Retinal pigment epithelial cell (primary cell): ENCODE results near the gene MRPL53.

ENCODE experiments used
- DNase-seq: peaks from one replicate; pipeline ENCODE4 v3.0.0-alpha.2; 2010; ENCODE audit warnings: low read depth
- H3K4me3 ChIP-seq: 2 replicates; pipeline ENCODE4 v1.5.1; 2011; ENCODE audit warnings: mild to moderate bottlenecking, low read length, control low read depth, moderate library complexity
- TF ChIP-seq, protein P1 (sequence below): conservative IDR thresholded peaks from 2 replicates; pipeline ENCODE4 v1.5.1; 2011; ENCODE audit warnings: low read depth, low read length, control low read depth, inconsistent platforms

Gene MRPL53

DNA sequence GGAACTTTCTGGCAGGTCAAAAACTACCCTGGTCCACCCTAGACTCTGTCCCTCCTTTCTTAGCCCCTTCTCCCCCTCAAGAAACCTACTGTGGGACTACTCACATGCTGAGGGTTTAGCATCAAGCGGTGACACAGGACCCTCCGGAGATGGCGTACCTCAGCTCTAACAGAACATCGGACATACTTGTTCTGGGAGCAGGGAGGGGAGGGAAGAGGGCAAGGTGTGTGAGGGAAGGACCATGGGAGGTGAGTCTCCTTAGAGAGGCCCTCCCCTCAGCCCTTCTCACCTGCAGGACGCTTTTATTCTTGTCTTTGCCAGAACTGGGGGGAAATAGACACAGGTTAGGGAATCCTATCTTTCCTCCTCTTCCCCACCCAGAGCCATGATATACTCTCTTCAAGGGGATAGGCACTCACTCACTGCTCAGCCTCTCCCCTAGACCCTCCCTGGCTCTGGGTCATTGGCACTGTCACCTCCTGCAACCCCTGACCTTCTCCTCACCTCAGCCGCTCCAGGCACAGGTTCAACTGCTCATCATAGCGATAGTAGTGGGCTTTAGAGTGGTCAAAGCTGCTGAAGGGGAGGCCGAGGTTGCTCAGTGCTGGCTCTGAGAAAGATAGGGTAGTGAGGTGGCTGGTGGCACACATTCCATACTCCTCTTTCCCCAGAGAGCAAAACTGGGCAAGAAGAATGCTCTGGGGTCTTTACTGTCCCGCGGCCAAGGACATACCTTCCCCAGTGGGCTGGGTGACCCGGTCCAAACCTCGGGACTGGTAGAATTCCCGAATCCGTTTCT, 33.2 kb upstream of the MRPL53 start:
- TF ChIP-seq, protein P1, sequence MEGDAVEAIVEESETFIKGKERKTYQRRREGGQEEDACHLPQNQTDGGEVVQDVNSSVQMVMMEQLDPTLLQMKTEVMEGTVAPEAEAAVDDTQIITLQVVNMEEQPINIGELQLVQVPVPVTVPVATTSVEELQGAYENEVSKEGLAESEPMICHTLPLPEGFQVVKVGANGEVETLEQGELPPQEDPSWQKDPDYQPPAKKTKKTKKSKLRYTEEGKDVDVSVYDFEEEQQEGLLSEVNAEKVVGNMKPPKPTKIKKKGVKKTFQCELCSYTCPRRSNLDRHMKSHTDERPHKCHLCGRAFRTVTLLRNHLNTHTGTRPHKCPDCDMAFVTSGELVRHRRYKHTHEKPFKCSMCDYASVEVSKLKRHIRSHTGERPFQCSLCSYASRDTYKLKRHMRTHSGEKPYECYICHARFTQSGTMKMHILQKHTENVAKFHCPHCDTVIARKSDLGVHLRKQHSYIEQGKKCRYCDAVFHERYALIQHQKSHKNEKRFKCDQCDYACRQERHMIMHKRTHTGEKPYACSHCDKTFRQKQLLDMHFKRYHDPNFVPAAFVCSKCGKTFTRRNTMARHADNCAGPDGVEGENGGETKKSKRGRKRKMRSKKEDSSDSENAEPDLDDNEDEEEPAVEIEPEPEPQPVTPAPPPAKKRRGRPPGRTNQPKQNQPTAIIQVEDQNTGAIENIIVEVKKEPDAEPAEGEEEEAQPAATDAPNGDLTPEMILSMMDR = no peak
- peak overlapping the region; percentile 14 for H3K4me3 ChIP-seq
- DNase-seq = no peak

DNA sequence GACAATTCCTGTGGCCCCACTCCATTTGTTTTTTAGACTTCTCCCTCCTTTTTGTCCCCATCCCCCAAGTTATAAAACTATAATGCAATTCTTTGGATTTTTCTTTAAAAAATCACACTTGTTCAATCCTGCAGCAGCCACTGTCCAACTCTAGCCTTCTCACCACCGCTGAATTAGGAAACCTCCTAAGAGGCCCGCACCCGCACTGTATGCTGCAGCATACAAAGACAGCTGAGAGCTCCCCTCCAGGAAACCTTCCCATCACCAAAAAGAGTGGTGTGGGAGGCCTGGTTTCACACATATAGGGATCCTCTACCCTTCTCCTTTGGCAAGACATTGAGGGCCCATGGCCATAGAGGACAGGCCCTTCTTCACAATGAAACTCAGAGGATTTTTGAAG, 32.1 kb upstream of the MRPL53 start:
- no peak overlapping the region for H3K4me3 ChIP-seq
- DNase-seq = no peak
- TF ChIP-seq, protein P1 = no peak

DNA sequence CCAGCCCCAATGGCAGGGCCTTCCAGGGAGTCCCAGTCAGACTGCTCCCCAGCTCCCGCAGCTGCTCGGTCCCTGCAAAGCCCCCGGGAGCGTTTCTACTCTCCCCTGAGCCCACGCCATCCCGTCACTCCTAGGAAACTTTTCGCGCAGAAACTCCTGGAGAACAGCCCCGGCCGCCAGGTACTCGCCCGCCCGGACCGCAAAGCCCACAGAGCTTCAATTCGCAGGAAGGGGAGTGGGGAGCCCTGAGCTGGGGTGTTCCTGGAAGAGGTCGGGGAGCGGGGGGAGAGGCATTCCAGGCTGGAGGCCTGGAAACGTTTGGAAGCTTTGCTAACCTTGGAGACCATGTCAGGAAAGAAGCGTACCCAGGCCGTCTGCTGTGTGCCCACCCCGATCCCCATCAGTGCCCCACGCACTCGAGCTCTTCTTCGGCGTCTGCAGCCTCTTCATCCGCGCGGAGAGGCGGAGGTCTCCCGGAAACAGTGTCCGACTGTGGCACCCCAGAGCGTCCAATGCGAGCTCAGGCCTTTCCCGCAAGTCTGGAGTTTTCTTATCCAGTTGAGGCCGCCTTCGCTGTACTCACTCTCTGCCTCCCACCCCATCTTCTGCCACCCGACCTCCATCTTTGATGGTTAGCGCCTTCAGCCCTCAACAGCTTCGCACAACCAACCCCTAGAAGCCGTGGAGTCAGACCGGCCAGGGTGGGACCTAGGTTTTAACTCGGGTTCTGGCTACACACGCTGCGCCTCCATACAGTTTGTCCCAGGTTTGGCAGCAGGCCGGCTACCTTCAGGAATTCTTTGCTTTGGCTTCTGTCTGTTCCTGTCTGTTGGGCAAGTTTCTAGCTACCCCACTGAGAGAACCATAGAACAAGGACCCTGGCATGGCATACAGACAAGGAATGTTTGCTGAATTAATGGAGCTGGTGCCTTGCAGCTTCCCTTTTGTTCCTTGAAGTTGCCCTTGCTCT, 31.3 kb upstream of the MRPL53 start:
- TF ChIP-seq, protein P1 = no peak
- peak overlapping the region; percentile 62 for H3K4me3 ChIP-seq
- no peak for DNase-seq

DNA sequence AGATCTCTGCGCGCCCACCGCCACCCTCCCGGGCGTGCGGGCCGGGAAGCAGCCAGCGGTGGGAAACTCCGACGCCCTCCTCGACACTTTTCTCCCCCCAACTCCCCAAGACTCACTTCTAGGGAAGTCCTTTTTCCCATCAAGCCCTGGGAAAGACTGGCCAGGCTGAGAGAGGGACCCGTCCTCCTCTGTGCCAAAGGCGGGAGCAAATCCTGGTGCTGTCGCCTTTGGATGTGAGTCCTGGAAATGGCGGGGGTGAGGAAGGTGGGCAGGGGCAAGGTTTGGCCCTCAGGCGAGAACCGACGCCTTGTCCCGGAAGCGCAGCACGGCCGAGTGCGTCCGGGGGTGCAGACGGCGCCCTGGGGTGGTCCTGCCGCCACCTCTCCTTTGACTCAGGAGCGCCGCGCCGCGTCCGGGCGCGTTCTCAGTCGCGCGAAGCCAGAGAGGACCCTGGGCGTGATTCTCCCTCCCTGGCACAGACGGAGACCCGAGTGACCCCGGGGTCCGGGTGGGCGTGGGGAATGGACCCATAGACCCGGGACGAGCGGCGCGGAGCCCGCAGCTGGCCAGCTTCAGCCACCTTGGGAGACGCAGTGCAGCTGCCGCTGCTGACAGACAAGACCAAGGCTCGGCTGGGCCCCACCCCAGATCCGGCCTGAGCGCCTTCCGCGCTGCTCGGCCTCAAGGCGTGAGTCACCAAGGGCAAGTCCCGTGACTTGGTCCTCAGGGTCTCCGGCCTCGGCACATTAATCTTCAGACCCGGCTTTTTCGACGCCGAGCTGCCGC, 30.4 kb upstream of the MRPL53 start:
- DNase-seq = peak; percentile 46
- H3K4me3 ChIP-seq = peak overlapping the region; percentile 62
- TF ChIP-seq, protein P1 = peak; percentile 43

DNA sequence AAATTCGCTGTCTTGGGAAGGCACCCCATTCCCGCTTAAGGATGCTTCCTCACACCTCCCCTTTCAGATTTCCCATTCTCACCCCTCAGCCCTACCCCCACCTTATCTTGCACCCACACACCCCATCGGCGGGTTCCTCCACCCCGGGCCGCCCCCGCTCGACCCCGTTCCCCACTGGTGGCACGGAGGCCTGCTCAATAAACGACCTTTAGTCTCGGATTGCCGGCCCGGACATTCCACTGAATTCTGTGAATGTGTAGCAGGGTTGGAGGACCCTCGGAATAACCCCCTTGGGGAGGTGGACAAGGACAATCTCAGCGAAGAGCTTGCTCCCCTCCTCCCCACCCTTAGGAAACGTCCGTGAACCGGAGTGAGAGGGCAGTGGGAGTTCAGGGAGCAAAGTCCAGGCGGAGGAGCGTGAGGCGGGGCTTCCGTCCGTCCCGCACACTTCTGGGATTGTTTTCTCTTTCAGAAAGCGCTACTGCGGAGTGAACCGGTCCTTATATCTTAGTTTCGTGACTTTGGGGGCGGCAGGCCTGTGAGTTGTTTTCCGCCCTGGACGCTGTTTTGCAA, 29.8 kb upstream of the MRPL53 start:
- TF ChIP-seq, protein P1 = no peak
- H3K4me3 ChIP-seq = peak overlapping the region; percentile 62
- DNase-seq = no peak

DNA sequence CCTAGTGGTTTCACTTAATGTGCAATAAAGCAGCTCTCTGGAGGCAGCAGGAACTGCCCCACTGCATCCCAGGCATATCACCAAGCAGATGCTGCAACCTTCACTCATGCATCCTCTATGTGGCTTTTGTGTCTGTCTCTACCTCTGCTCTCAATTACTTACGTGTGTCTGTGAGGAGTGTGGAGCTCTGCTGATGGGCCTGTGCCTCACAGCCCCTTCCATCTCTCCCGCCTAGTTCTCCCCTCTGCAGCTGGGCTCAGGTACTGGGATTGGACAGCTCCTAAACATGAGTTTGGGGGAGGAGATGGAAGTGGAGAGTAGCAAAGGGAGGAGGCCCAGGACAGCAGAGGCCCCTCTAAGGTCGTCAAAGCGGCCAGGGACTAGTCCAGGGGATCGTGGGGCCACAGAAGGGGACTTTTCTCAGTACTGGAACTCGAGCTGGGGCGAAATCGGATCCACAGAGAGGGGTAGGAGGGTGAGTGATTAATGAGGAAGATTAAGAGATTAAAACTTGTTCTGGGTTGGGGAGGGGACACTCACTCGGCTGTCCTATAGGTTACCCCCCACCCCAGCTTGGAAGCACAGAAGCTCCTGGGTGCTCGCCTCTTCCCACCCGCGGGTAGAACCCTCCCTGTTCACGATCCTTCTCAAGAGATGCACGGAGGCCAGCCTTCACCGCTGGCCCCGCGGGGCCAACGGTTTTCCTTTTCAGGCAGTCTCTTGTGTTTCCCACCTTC, 29.0 kb upstream of the MRPL53 start:
- DNase-seq = no peak
- H3K4me3 ChIP-seq = peak overlapping the region; percentile 62
- TF ChIP-seq, protein P1 = no peak
